Muscle layer of colon (tissue), 2 donors: ENCODE data around the gene RBM42.

Source experiments
- H3K27ac ChIP-seq: one replicate; pipeline ENCODE4 v1.7.0; 2013; ENCODE audit warnings: low read depth, mild to moderate bottlenecking, low read length, moderate library complexity
- H3K27me3 ChIP-seq, 2 donors: one replicate each; pipeline ENCODE4 v1.7.0; 2013; ENCODE audit warnings: low read length in 2 of 2, mild to moderate bottlenecking in 2 of 2; ENCODE audit not compliant: insufficient read depth in 2 of 2, control insufficient read depth in 1 of 2
- H3K36me3 ChIP-seq: one replicate; pipeline ENCODE4 v1.7.0; 2013; ENCODE audit warnings: mild to moderate bottlenecking, low read length; ENCODE audit not compliant: insufficient read depth
- H3K4me1 ChIP-seq: one replicate; pipeline ENCODE4 v1.7.0; 2013; ENCODE audit warnings: mild to moderate bottlenecking, low read length; ENCODE audit not compliant: insufficient read depth
- H3K4me3 ChIP-seq, 2 donors: one replicate each; pipeline ENCODE4 v1.7.0; 2013; ENCODE audit warnings: low read length in 2 of 2, low read depth in 1 of 2, mild to moderate bottlenecking in 1 of 2, moderate library complexity in 1 of 2
- H3K9ac ChIP-seq: one replicate; pipeline ENCODE4 v1.7.0; 2013; ENCODE audit warnings: low read length
- H3K9me3 ChIP-seq: one replicate; pipeline ENCODE4 v1.7.0; 2013; ENCODE audit warnings: mild to moderate bottlenecking, low read length
- donor health status: abdominal sarcoma.
- donor health status: Adenocarcinoma of cecum.

RBM42 gene

GRCh38 chr19:35675589-35676140 is 46.8 kb downstream of the RBM42 start:
- Histone ChIP-seq H3K4me1 (no peaks in the 10 kb centered on the region), H3K9me3 (no peaks in the 10 kb centered on the region), H3K4me3 (no peak overlapping the region), H3K27ac (no peak overlapping the region), H3K9ac (no peak overlapping the region), H3K36me3 (no peaks in the 10 kb centered on the region), H3K27me3 (peaks cover 6 to 14% of the 10 kb centered on the region in 2 donors)
